ENCODE data around the gene ZNF384.
A peak's percentile ranks its signal among the peaks of the same experiment; 100 is the strongest.

Gene ZNF384

GRCh38 chr12:6699259-6699988 is 10.2 kb upstream of the ZNF384 start:
- DNase-seq (ENCODE audit: low read depth in 2 of 2), result no peak

GRCh38 chr12:6698352-6699046 is 9.3 kb upstream of the ZNF384 start:
- DNase-seq (ENCODE audit: low read depth in 2 of 2), result no peak

DNA sequence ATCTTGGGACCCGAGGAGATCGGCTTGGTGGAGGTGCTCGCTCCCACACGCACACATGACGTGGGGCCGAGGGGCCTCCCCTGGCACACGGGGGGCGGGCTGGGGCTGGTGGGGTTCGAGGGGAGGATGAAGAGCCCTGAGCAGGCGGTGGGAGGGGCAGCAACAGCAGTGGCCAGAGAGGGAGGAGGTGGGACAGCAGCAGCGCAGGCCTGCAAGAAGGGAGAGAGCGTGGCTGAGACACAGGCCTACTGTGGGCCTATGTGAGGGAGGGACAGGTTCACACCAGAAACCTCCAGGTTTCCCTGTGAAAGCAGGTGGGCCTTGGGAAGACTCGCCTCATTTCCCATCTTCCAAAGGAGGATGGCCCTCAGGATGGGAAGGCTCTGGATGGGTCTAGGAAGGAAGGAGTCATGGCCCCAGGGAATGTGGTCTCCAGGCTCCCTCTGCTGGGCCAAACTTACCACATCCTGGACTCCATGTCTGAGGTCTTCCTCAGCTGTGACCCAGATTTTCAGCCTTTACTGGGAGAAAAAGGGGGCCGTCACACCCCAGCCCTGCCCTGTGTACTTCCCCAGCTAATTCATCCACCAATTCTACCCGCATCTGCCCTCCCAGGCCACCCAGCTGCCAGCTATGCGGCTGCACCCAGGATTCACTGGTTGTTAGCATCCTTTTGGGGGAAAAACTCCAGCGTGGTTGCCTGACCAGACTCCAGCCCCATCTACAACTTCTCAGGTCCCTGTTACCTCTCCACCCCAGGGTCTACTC is 8.6 kb upstream of the ZNF384 start:
- no peak for DNase-seq (ENCODE audit: low read depth in 2 of 2)

- no peak for DNase-seq (ENCODE audit: low read depth in 2 of 2)
Observed at GRCh38 chr12:6696690-6697583, 7.8 kb upstream of the ZNF384 start.

GRCh38 chr12:6695313-6696045 is 6.3 kb upstream of the ZNF384 start:
- no peak for DNase-seq (ENCODE audit: low read depth in 2 of 2)

DNA sequence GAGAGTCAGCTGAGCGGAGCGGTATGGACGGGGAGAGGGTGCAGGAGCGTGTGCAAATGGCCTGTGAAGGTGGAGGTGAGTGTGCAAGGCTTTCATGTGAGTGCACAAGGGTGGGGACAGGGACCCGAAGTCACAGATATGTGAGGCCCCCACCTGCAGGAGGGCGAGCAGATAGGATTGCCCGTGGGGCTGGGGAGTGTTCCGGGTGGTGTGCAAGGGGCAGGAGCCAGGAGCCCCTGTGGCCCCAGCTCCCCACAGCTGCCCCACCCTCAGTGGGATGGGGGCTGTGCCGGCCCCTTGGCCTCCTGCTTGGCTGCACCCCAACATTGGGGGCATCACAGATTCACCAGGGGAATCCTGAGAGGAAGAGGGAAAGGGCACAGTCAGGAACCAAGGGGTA is 5.5 kb upstream of the ZNF384 start:
- DNase-seq (ENCODE audit: low read depth in 2 of 2), result no peak

DNA sequence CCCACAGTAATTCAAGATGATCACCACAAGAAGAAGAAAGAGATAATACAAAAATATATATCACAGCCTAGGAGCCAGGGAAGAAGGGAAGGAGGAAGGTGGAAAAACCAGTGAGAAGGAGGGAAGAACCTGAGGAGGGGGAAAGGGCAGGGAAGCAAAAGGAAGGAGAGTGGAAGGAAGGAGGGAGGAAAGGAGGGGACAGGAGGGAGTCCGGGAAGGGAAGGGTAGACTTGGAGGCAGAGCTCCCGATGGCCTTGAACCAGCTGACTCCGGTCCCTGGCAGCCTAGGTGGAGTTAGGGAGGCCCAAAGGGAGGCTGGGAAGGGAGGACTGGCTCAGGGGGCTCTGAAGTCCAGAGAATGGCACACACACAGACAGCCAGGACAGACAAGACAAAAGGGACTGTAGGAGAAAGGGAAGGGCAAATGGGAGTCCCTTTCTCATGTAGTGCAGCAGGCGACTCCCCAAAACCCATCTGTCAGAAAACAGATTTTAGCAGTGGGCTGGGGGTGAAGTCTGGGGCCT is 4.7 kb upstream of the ZNF384 start:
- DNase-seq (ENCODE audit: low read depth in 2 of 2), result no peak

- no peak for DNase-seq (ENCODE audit: low read depth in 2 of 2)
Observed at GRCh38 chr12:6692888-6693287, 3.7 kb upstream of the ZNF384 start.

DNA sequence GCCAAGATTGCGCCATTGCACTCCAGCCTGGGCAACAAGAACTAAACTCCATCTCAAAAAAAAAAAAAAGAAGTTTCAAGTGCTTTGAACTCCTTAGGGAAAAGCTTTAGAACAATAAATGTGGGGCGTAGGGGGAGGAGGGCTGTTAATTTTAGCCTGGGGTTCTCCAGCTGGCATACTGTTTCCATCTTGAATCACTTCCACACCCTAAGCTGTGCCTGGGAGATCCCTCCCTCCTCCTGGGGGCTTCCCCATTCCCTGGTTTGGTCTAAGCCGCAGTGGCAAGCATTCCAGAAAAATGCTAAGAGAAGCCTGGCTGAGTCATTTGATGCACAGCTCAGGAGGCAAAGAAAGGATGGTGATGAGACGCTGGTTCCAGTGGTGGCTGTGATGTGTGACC is 2.3 kb upstream of the ZNF384 start:
- no peak for DNase-seq (ENCODE audit: low read depth in 2 of 2)

GRCh38 chr12:6688543-6688998 is 604 bp downstream of the ZNF384 start:
- peak in 1 of 2 donors; percentile 14 for DNase-seq (ENCODE audit: low read depth in 2 of 2)

- DNase-seq (ENCODE audit: low read depth in 2 of 2), result no peak
Observed at GRCh38 chr12:6685814-6686213, 3.4 kb downstream of the ZNF384 start.

- peak in 1 of 2 donors; percentile 44 for DNase-seq (ENCODE audit: low read depth in 2 of 2)
Observed at GRCh38 chr12:6684609-6685008, 4.6 kb downstream of the ZNF384 start.

DNA sequence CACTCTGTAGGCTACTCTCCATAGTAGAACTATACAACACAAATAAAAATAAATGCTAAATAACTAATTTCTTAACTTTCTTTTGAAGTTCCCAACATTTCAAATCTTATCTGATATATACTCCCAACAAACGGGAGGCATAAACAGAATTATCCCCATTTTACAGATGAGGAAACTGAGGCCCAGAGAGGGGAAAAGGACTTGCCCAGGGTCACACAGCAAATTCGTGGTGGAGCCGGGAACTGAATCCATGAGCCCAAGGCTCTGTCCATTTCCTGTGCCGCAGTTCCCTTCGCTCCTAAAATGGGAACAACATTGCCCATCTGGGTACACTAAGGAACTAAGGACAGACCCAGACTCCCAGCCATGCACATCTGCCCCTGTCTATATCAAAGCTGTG is 12.2 kb downstream of the ZNF384 start:
- no peak for DNase-seq (ENCODE audit: low read depth in 2 of 2)

GRCh38 chr12:6672143-6672542 is 17.0 kb downstream of the ZNF384 start:
- no peak for DNase-seq (ENCODE audit: low read depth in 2 of 2)

DNA sequence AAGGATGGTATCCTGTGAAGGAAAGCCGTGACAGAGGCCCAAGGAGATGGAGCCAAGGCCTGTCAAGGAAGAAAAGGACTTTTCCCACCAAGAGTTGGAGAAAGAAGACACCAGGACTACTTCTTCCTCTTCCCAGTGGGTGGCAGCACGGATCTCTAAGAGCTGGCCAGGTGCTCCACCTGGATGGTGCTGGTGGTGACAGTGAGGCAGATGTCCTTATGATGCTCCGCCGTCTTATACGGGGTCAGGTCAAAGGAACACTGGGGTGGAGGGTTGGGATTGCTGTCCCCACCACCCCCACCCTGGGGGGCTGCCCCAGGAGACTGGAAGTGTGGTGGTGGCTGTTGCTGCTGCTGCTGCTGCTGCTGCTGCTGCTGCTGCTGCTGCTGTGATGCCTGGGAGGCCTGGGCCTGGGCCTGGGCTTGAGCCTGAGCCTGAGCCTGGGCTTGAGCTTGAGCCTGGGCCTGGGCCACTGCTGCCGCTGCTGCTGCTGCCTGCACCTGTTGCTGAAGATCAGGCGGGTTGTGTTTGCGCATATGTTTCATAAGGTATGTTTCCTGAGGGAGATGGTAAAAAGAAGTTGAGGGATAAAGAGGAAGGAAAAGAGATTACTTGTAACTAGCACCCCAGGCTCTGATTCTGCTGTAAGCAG is 21.5 kb downstream of the ZNF384 start:
- DNase-seq (ENCODE audit: low read depth in 2 of 2), result no peak

- no peak for DNase-seq (ENCODE audit: low read depth in 2 of 2)
Observed at GRCh38 chr12:6666211-6666610, 23.0 kb downstream of the ZNF384 start.

- no peak for DNase-seq (ENCODE audit: low read depth in 2 of 2)
Observed at GRCh38 chr12:6664902-6665301, 24.3 kb downstream of the ZNF384 start.

DNA sequence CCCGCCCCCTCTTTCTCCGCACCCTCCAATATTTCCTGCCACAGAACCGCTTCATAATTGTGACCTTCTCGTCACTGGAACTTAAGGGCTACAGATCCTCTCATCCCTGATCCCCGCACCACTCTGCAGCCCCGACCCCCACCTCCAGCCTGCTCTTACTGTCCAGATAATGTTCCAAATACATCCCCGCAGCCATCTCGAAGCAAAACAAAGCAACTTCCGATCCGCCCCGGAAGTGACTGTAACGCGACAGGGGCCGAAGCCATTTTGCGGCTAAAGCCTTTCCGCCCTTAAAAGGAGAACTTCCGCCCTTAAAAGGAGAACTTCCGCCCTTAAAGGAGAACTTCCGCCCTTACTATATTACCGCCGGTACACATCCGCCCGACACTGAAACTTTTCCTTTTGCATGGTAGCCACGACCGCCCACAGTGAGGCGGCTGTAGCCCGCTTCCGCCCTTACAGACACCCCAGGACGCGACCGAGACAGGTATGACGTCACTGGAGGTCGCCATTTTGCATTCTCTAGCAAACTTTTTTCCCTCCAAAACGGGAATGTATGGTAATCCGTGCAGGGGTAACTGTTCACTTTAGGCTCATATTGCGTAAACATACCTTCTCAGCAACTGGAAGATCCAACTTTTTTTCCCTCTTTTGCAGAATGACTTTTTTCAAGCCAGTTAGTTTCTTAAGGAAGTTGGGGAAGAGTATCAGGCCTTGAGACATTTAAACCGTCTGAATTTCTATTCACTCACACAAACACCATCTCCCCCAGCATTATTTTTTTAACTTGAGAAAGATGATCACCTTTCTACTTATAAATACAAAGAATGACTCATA is 26.1 kb downstream of the ZNF384 start, which contains the start of gene ING4:
Gene ING4, minus strand, starts transcription at position 214 of the 837 bp plus-strand sequence. Its CDS starts 18 bp downstream, at position 196.
- DNase-seq (ENCODE audit: low read depth in 2 of 2), result peak; percentile 94 to 95

- no peak for DNase-seq (ENCODE audit: low read depth in 2 of 2)
Observed at GRCh38 chr12:6662602-6662905, 26.6 kb downstream of the ZNF384 start.
